Measurements from ENCODE around the gene PCSK4.
A peak's percentile ranks its signal among the peaks of the same experiment; 100 is the strongest.

The PCSK4 gene

GRCh38 chr19:1445185-1445931 lies 44.8 kb downstream of the PCSK4 start (continued):
- TF ChIP-seq ZNF449 (tag by site-specific recombination; IDR thresholded peaks at IDR 0.05) (peak; percentile 44; the same call in 1 of the 2 replicates), ZNF596 (tag by site-specific recombination; IDR thresholded peaks at IDR 0.05) (peak; percentile 58; the same call in 1 of the 2 replicates), ZEB2 (tag by site-specific recombination; IDR thresholded peaks at IDR 0.05) (peak; percentile 92), ZBTB17 (tag by site-specific recombination; IDR thresholded peaks at IDR 0.05) (no peak; the same call in none of the 2 replicates), ZNF707 (tag by site-specific recombination; IDR thresholded peaks at IDR 0.05) (no peak), ZNF560 (tag by site-specific recombination; IDR thresholded peaks at IDR 0.05; ENCODE audit: borderline replicate concordance) (no peak), ZNF37A (tag by site-specific recombination; IDR thresholded peaks at IDR 0.05) (0 out of 2 replicates have a peak, but pooled peaks have one; percentile 35), SP7 (tag by site-specific recombination; IDR thresholded peaks at IDR 0.05) (peak; percentile 74), ZNF280D (tag by site-specific recombination; IDR thresholded peaks at IDR 0.05) (peak; percentile 70; the same call in 1 of the 2 replicates), EGR2 (tag by site-specific recombination; IDR thresholded peaks at IDR 0.05; ENCODE audit: low read depth) (peak; percentile 88), ZNF791 (tag by site-specific recombination; IDR thresholded peaks at IDR 0.05) (no peak), ZNF18 (tag by site-specific recombination; IDR thresholded peaks at IDR 0.05) (0 out of 2 replicates have a peak, but pooled peaks have one; percentile 18), ZNF157 (tag by site-specific recombination; IDR thresholded peaks at IDR 0.05) (no peak), ZNF169 (tag by site-specific recombination; IDR thresholded peaks at IDR 0.05) (no peak), MZF1 (tag by site-specific recombination; IDR thresholded peaks at IDR 0.05; ENCODE audit: borderline replicate concordance) (peak; percentile 84), ZNF423 (tag by site-specific recombination; IDR thresholded peaks at IDR 0.05) (peak; percentile 85), ZFP41 (tag by site-specific recombination; IDR thresholded peaks at IDR 0.05; ENCODE audit: borderline replicate concordance) (no peak), ZNF660 (tag by site-specific recombination; IDR thresholded peaks at IDR 0.05) (peak; percentile 83), ZNF223 (tag by site-specific recombination; IDR thresholded peaks at IDR 0.05) (0 out of 2 replicates have a peak, but pooled peaks have one; percentile 8), ZNF654 (tag by site-specific recombination; IDR thresholded peaks at IDR 0.05; ENCODE audit: low read depth) (no peak), IKZF3 (tag by site-specific recombination; IDR thresholded peaks at IDR 0.05) (peak; percentile 88), ZSCAN16 (tag by site-specific recombination; IDR thresholded peaks at IDR 0.05) (0 out of 2 replicates have a peak, but pooled peaks have one; percentile 80), KLF8 (tag by site-specific recombination; IDR thresholded peaks at IDR 0.05) (peak; percentile 87), ZNF776 (tag by site-specific recombination; IDR thresholded peaks at IDR 0.05; ENCODE audit: borderline replicate concordance) (no peak), ZNF184 (tag by site-specific recombination; IDR thresholded peaks at IDR 0.05) (peak; percentile 36; the same call in 1 of the 2 replicates), ZNF416 (tag by site-specific recombination; IDR thresholded peaks at IDR 0.05) (no peak), HOXC10 (CRISPR knock-in tag; IDR thresholded peaks at IDR 0.05) (no peak), ZBTB11 (tag by site-specific recombination; conservative IDR thresholded peaks at IDR 0.05; ENCODE audit: low read depth) (no peak; the same call in 1 of the 2 replicates), ZNF792 (tag by site-specific recombination; IDR thresholded peaks at IDR 0.05) (peak; percentile 99), ZBTB48 (tag by site-specific recombination; IDR thresholded peaks at IDR 0.05) (no peak)

Measured in HEK293 (cell line).